ACHN (cell line): Measurements from ENCODE around the gene GJB1.
"Not testable (repeated sequence)": the region's sequence is repeated elsewhere in the genome, so short reads cannot be mapped to it uniquely, and the experiment has no call there.

ENCODE experiments used
- DNase-seq: peaks from one replicate; pipeline ENCODE4 v3.0.0-alpha.2; 2015
- in situ Hi-C: cut with HindIII; loops from 2 replicates; pipeline ENCODE4 v1.10.0; 2017; ENCODE audit warnings: low sequenced_read_pairs, low pct_ligation_motif_present, low pct_unique_long_range_greater_than_20kb

GJB1 gene

GRCh38 chrX:71222929-71223328, at the start of gene GJB1:
Gene GJB1, plus strand, starts transcription at chrX:71223224. Its CDS starts 484 bp downstream, at chrX:71223708.
- in situ Hi-C loops = no loop called here
- no peak for DNase-seq

- in situ Hi-C loops = no loop called here
- no peak for DNase-seq
Observed at GRCh38 chrX:71173440-71173839, 49.6 kb upstream of the GJB1 start.

- in situ Hi-C loops = no loop called here
- DNase-seq = no peak
Observed at GRCh38 chrX:71174795-71175194, 48.2 kb upstream of the GJB1 start.

GRCh38 chrX:71175531-71175930, 47.5 kb upstream of the GJB1 start:
- in situ Hi-C loops = no loop called here
- DNase-seq = no peak

GRCh38 chrX:71177327-71177726, 45.7 kb upstream of the GJB1 start:
- in situ Hi-C loops = no loop called here
- no peak for DNase-seq

GRCh38 chrX:71178908-71179307, 44.1 kb upstream of the GJB1 start:
- peak; percentile 47 for DNase-seq
- in situ Hi-C loops = no loop called here

- DNase-seq, in situ Hi-C loops: not testable (repeated sequence)
Observed at GRCh38 chrX:71180579-71181265, 42.3 kb upstream of the GJB1 start.

- in situ Hi-C loops = no loop called here
- no peak for DNase-seq
Observed at GRCh38 chrX:71181558-71181909, 41.5 kb upstream of the GJB1 start.

GRCh38 chrX:71181910-71182799, 40.9 kb upstream of the GJB1 start:
- in situ Hi-C loops = no loop called here
- DNase-seq = peak; percentile 91

GRCh38 chrX:71182871-71183270, 40.2 kb upstream of the GJB1 start:
- in situ Hi-C loops = no loop called here
- DNase-seq = no peak

GRCh38 chrX:71183341-71183740, 39.7 kb upstream of the GJB1 start:
- in situ Hi-C loops = no loop called here
- no peak for DNase-seq

- in situ Hi-C loops = no loop called here
- no peak for DNase-seq
Observed at GRCh38 chrX:71184092-71184491, 38.9 kb upstream of the GJB1 start.

GRCh38 chrX:71184803-71185495, 38.1 kb upstream of the GJB1 start:
- in situ Hi-C loops = no loop called here
- no peak for DNase-seq

- in situ Hi-C loops = no loop called here
- no peak for DNase-seq
Observed at GRCh38 chrX:71191248-71191647, 31.8 kb upstream of the GJB1 start.

- in situ Hi-C loops = no loop called here
- DNase-seq = no peak
Observed at GRCh38 chrX:71195964-71196649, 26.9 kb upstream of the GJB1 start.

- DNase-seq = no peak
- in situ Hi-C loops = no loop called here
Observed at GRCh38 chrX:71198066-71198465, 25.0 kb upstream of the GJB1 start.

GRCh38 chrX:71199252-71200008, 23.6 kb upstream of the GJB1 start:
- DNase-seq = no peak
- in situ Hi-C loops = no loop called here

- in situ Hi-C loops = no loop called here
Observed at GRCh38 chrX:71210816-71211215, 12.2 kb upstream of the GJB1 start.

More at GRCh38 chrX:71210816-71211215, 12.2 kb upstream of the GJB1 start:
- no peak for DNase-seq
